Measurements from ENCODE around the gene BNC2.
A peak's percentile ranks its signal among the peaks of the same experiment; 100 is the strongest.

Gene BNC2

GRCh38 chr9:16384993-16385392 lies 485.5 kb downstream of the BNC2 start:
- no peak overlapping the region for H3K4me3 ChIP-seq
- no peak overlapping the region for H3K27ac ChIP-seq

- H3K4me3 ChIP-seq: no peak overlapping the region
- no peak overlapping the region for H3K27ac ChIP-seq
Observed at GRCh38 chr9:16377311-16377710, 493.2 kb downstream of the BNC2 start.

GRCh38 chr9:16371306-16371705 lies 499.2 kb downstream of the BNC2 start:
- Histone ChIP-seq H3K27ac (no peak overlapping the region), H3K4me3 (no peak overlapping the region)

GRCh38 chr9:16370647-16371046 lies 499.8 kb downstream of the BNC2 start:
- Histone ChIP-seq H3K4me3 (no peak overlapping the region), H3K27ac (no peak overlapping the region)

GRCh38 chr9:16369427-16369826 lies 501.0 kb downstream of the BNC2 start:
- H3K27ac ChIP-seq: no peak overlapping the region
- no peak overlapping the region for H3K4me3 ChIP-seq

- H3K27ac ChIP-seq: no peak overlapping the region
- H3K4me3 ChIP-seq: no peak overlapping the region
Observed at GRCh38 chr9:16368237-16369087, 502.0 kb downstream of the BNC2 start.

GRCh38 chr9:16367605-16368231 lies 502.8 kb downstream of the BNC2 start:
- no peak overlapping the region for H3K4me3 ChIP-seq
- H3K27ac ChIP-seq: no peak overlapping the region

GRCh38 chr9:16364347-16364746 lies 506.1 kb downstream of the BNC2 start:
- no peak overlapping the region for H3K27ac ChIP-seq
- H3K4me3 ChIP-seq: no peak overlapping the region

- H3K4me3 ChIP-seq: no peak overlapping the region
- peak overlapping the region in 2 of 21 experiments; percentile 1 to 38 for H3K27ac ChIP-seq
Observed at GRCh38 chr9:16363916-16364315, 506.6 kb downstream of the BNC2 start.

- H3K27ac ChIP-seq: peak overlapping the region in 2 of 21 experiments; percentile 1 to 38
- H3K4me3 ChIP-seq: no peak overlapping the region
Observed at GRCh38 chr9:16363073-16363781, 507.2 kb downstream of the BNC2 start.

- Histone ChIP-seq H3K27ac (no peak overlapping the region), H3K4me3 (no peak overlapping the region)
Observed at GRCh38 chr9:16361939-16362338, 508.5 kb downstream of the BNC2 start.

GRCh38 chr9:16361118-16361517 lies 509.4 kb downstream of the BNC2 start:
- Histone ChIP-seq H3K4me3 (no peak overlapping the region), H3K27ac (no peak overlapping the region)

- Histone ChIP-seq H3K27ac (no peak overlapping the region), H3K4me3 (no peak overlapping the region)
Observed at GRCh38 chr9:16360247-16360646, 510.2 kb downstream of the BNC2 start.
